Astrocyte of the spinal cord (primary cell): ENCODE data around the gene NLRP1.
A peak's percentile ranks its signal among the peaks of the same experiment; 100 is the strongest.

Experiments used
- DNase-seq: peaks from one replicate; pipeline ENCODE4 v3.0.0; 2011; ENCODE audit warnings: low read depth, low spot score
- H3K4me3 ChIP-seq: 2 replicates; pipeline ENCODE4 v1.5.1; 2011; ENCODE audit warnings: low read depth, mild to moderate bottlenecking, low read length, moderate library complexity
- CTCF ChIP-seq: IDR thresholded peaks from 2 replicates; pipeline ENCODE4 v1.5.1; 2012; ENCODE audit warnings: low read depth, mild to moderate bottlenecking, low read length, inconsistent platforms
- in situ Hi-C: cut with HindIII; loops from 2 replicates; pipeline ENCODE4 v1.10.0; 2017; ENCODE audit warnings: low sequenced_read_pairs

Gene NLRP1

GRCh38 chr17:5595831-5596230 is 11.5 kb upstream of the NLRP1 start:
- no peak for DNase-seq
- no peak for TF ChIP-seq CTCF
- in situ Hi-C loops, result no loop called here
- no peak overlapping the region for H3K4me3 ChIP-seq

GRCh38 chr17:5592382-5592781 is 8.1 kb upstream of the NLRP1 start:
- peak; percentile 40 for TF ChIP-seq CTCF
- no peak overlapping the region for H3K4me3 ChIP-seq
- DNase-seq, result peak; percentile 62
- in situ Hi-C loops, result no loop called here

- H3K4me3 ChIP-seq, result no peak overlapping the region
- TF ChIP-seq CTCF, result no peak
- in situ Hi-C loops, result no loop called here
- no peak for DNase-seq
These were observed 7.7 kb upstream of the NLRP1 start for GRCh38 chr17:5591966-5592365.

GRCh38 chr17:5588584-5588983 is 4.3 kb upstream of the NLRP1 start:
- in situ Hi-C loops, result no loop called here
- no peak for TF ChIP-seq CTCF
- no peak overlapping the region for H3K4me3 ChIP-seq
- no peak for DNase-seq

- TF ChIP-seq CTCF, result peak; percentile 89
- DNase-seq, result peak; percentile 74
- in situ Hi-C loops, result no loop called here
- H3K4me3 ChIP-seq, result no peak overlapping the region
These were observed 3.2 kb upstream of the NLRP1 start for GRCh38 chr17:5587438-5588032.

GRCh38 chr17:5585836-5586521 is 1.7 kb upstream of the NLRP1 start:
- DNase-seq, result peak; percentile 24
- H3K4me3 ChIP-seq, result no peak overlapping the region
- TF ChIP-seq CTCF, result no peak
- in situ Hi-C loops, result no loop called here
